H1 (cell line): ENCODE results near the gene AFF1. TPM values are rescaled to one million over a fixed set of nuclear protein-coding genes. Genes with fewer than 3 reads are reported as not detected.

Experiments
- CTCF ChIA-PET: fragments of 300-600 bp; sonication (Branson Sonifier 250); formaldehyde crosslinking; loops from one replicate; lab custom pipeline; 2021; ENCODE audit not compliant: partially characterized antibody; lab: Charles Lee
- POLR2A ChIA-PET: fragments of 300-600 bp; sonication (Branson Sonifier 250); formaldehyde crosslinking; loops from one replicate; lab custom pipeline; 2021; ENCODE audit warnings: inconsistent platforms; ENCODE audit not compliant: partially characterized antibody; lab: Charles Lee
- DNase-seq, 2 experiments: peaks; one replicate each; pipeline versions ENCODE4 v3.0.0 to v3.0.0-alpha.2; 2010 to 2022; ENCODE audit warnings: low spot score in 2 of 2, low read depth in 1 of 2, mixed read lengths in 1 of 2
- FAIRE-seq: peaks from 2 replicates; lab custom pipeline; 2011; peaks lifted over from hg19 to GRCh38; lab: Jason Lieb, UNC
- H2AFZ ChIP-seq: 2 replicates; pipeline ENCODE4 v1.8.1; 2012; ENCODE audit warnings: low read length, inconsistent platforms
- H2AK5ac ChIP-seq: 2 replicates; pipeline ENCODE4 v1.6.1; 2013; ENCODE audit warnings: low read depth, low read length
- H2BK120ac ChIP-seq: replicated peaks from 2 replicates; pipeline ENCODE3; 2013; ENCODE audit warnings: low read depth, low read length, inconsistent platforms
- H2BK12ac ChIP-seq: 2 replicates; pipeline ENCODE4 v1.6.1; 2013; ENCODE audit warnings: low read depth, low read length
- H2BK15ac ChIP-seq: 2 replicates; pipeline ENCODE4 v1.6.1; 2013; ENCODE audit warnings: low read length
- H2BK20ac ChIP-seq: 2 replicates; pipeline ENCODE4 v1.6.1; 2013; ENCODE audit warnings: low read length
- H2BK5ac ChIP-seq: 2 replicates; pipeline ENCODE4 v1.6.1; 2013; ENCODE audit warnings: low read depth, low read length
- H3K14ac ChIP-seq: 2 replicates; pipeline ENCODE4 v1.6.1; 2013; ENCODE audit warnings: inconsistent platforms; ENCODE audit not compliant: insufficient read length
- H3K18ac ChIP-seq: 2 replicates; pipeline ENCODE4 v1.6.1; 2013; ENCODE audit warnings: low read length; ENCODE audit errors: extremely low read depth
- H3K23ac ChIP-seq: 2 replicates; pipeline ENCODE4 v1.6.1; 2013; ENCODE audit warnings: inconsistent platforms; ENCODE audit not compliant: insufficient read length
- H3K23me2 ChIP-seq: 2 replicates; pipeline ENCODE4 v1.6.1; 2013; ENCODE audit warnings: low read depth, low read length
- H3K27ac ChIP-seq: 2 replicates; pipeline ENCODE4 v1.6.1; 2011; ENCODE audit warnings: low read depth, low read length, inconsistent platforms
- H3K27me3 ChIP-seq, 4 experiments: replicated peaks in 1 of 4; 1 replicate in 1 of 4; 2 replicates in 3 of 4; pipeline versions ENCODE4 v1.6.1 to v1.8.1; 2011 to 2013; ENCODE audit warnings: low read length in 3 of 4, mild to moderate bottlenecking in 3 of 4, inconsistent platforms in 2 of 4, mixed read lengths in 2 of 4, moderate library complexity in 1 of 4; ENCODE audit not compliant: control insufficient read depth in 3 of 4, insufficient read depth in 3 of 4; ENCODE audit errors: extremely low read depth in 1 of 4
- H3K36me3 ChIP-seq, 4 experiments: 2 replicates each; pipeline versions ENCODE4 v1.6.1 to v1.8.1; 2011 to 2013; ENCODE audit warnings: mild to moderate bottlenecking in 4 of 4, low read length in 3 of 4, moderate library complexity in 2 of 4, control low read depth in 1 of 4, inconsistent platforms in 1 of 4; ENCODE audit not compliant: insufficient read depth in 4 of 4, control insufficient read depth in 2 of 4
- H3K4ac ChIP-seq: replicated peaks from 2 replicates; pipeline ENCODE3; 2013; ENCODE audit warnings: low read length, low read depth, mixed read lengths, inconsistent platforms; ENCODE audit not compliant: insufficient read length
- H3K4me1 ChIP-seq, 4 experiments: replicated peaks in 1 of 4; 1 replicate in 1 of 4; 2 replicates in 3 of 4; pipeline versions ENCODE4 v1.6.1 to v1.8.1; 2011 to 2013; ENCODE audit warnings: low read length in 3 of 4, inconsistent platforms in 2 of 4, mixed read lengths in 1 of 4; ENCODE audit not compliant: insufficient read depth in 4 of 4, control insufficient read depth in 3 of 4
- H3K4me2 ChIP-seq, 2 experiments: 2 replicates each; pipeline versions ENCODE4 v1.6.1 to v1.8.1; 2011 to 2013; ENCODE audit warnings: low read depth in 2 of 2, low read length in 2 of 2, control low read depth in 1 of 2, inconsistent platforms in 1 of 2, mild to moderate bottlenecking in 1 of 2; ENCODE audit not compliant: insufficient read depth in 1 of 2
- H3K4me3 ChIP-seq, 4 experiments: fragments of 200-600, 300-600 bp in 1 of 4; sonication (generic), shearing (Covaris generic), sonication (Bioruptor Twin) in 1 of 4; 2 replicates each; pipeline versions ENCODE4 v1.5.1 to v1.8.1; 2011 to 2016; ENCODE audit warnings: low read length in 4 of 4, low read depth in 3 of 4, control low read depth in 2 of 4, inconsistent platforms in 2 of 4, mild to moderate bottlenecking in 2 of 4, mixed read lengths in 1 of 4, moderate library complexity in 1 of 4; ENCODE audit not compliant: insufficient read depth in 2 of 4; ENCODE audit errors: extremely low read depth in 1 of 4
- H3K56ac ChIP-seq: replicated peaks from 2 replicates; pipeline ENCODE3; 2013; ENCODE audit warnings: low read depth, mild to moderate bottlenecking, mixed read lengths, low read length, inconsistent platforms; ENCODE audit not compliant: insufficient read length
- H3K79me1 ChIP-seq: 2 replicates; pipeline ENCODE4 v1.6.1; 2013; ENCODE audit warnings: low read depth, low read length, control low read depth
- H3K79me2 ChIP-seq, 2 experiments: 2 replicates each; pipeline versions ENCODE4 v1.6.1 to v1.8.1; 2012 to 2013; ENCODE audit warnings: low read length in 2 of 2, mild to moderate bottlenecking in 2 of 2, inconsistent platforms in 1 of 2; ENCODE audit not compliant: insufficient read depth in 2 of 2, control insufficient read depth in 1 of 2
- H3K9ac ChIP-seq, 4 experiments: replicated peaks in 1 of 4; 1 replicate in 1 of 4; 2 replicates in 3 of 4; pipeline versions ENCODE4 v1.6.1 to v1.8.1; 2011 to 2013; ENCODE audit warnings: low read depth in 3 of 4, low read length in 3 of 4, control low read depth in 2 of 4, mild to moderate bottlenecking in 2 of 4, moderate library complexity in 2 of 4, inconsistent platforms in 1 of 4; ENCODE audit errors: extremely low read depth in 1 of 4
- H3K9me3 ChIP-seq, 2 experiments: 2 replicates each; pipeline versions ENCODE4 v1.6.1 to v1.8.1; 2012 to 2013; ENCODE audit warnings: mild to moderate bottlenecking in 2 of 2, moderate library complexity in 2 of 2, control low read depth in 1 of 2, inconsistent platforms in 1 of 2, low read depth in 1 of 2, low read length in 1 of 2, mixed read lengths in 1 of 2; ENCODE audit not compliant: insufficient read depth in 2 of 2
- H4K20me1 ChIP-seq, 2 experiments: replicated peaks in 1 of 2; 2 replicates each; pipeline versions ENCODE3 to v1.8.1; 2011 to 2013; ENCODE audit warnings: inconsistent platforms in 2 of 2, low read length in 2 of 2, mild to moderate bottlenecking in 1 of 2; ENCODE audit not compliant: insufficient read depth in 2 of 2, control insufficient read depth in 1 of 2
- H4K5ac ChIP-seq: 2 replicates; pipeline ENCODE4 v1.6.1; 2013; ENCODE audit warnings: low read length, low read depth, mixed read lengths, inconsistent platforms; ENCODE audit not compliant: insufficient read length
- H4K8ac ChIP-seq: 2 replicates; pipeline ENCODE4 v1.8.0; 2013; ENCODE audit warnings: mild to moderate bottlenecking, moderate library complexity, low read length, inconsistent platforms; ENCODE audit not compliant: insufficient read depth; ENCODE audit errors: extremely low read depth
- H4K91ac ChIP-seq: replicated peaks from 2 replicates; pipeline ENCODE3; 2013; ENCODE audit warnings: low read length, mixed read lengths, inconsistent platforms; ENCODE audit not compliant: insufficient read length
- whole genome bisulfite sequencing, 2 experiments: shearing (Covaris generic) in 1 of 2; methylation state at CpG; one replicate each; pipeline versions ENCODE4 v1.1.6 to v1.1.7; 2013 to 2015; ENCODE audit warnings: low lambda C conversion rate in 2 of 2, mixed read lengths in 2 of 2, inconsistent platforms in 1 of 2, low coverage in 1 of 2, missing lambda C conversion rate in 1 of 2; ENCODE audit not compliant: insufficient replicate concordance in 2 of 2, insufficient coverage in 1 of 2, insufficient read length in 1 of 2; ENCODE audit errors: extremely low coverage in 1 of 2, missing lambda C conversion rate in 1 of 2; 5-methylcytosine and 5-hydroxymethylcytosine counted together
- polyA plus RNA-seq, 7 experiments: library from polyadenylated mRNA; depleted of rRNA in 3 of 7; stranded (reverse) in 5 of 7; unstranded in 2 of 7; fragments of >200 nt in 5 of 7; fragments of 200-250 nt in 2 of 7; gene quantifications; 1 replicate in 5 of 7; 2 replicates in 1 of 7; 4 replicates in 1 of 7; pipeline versions ENCODE4 v1.2.1 to v1.2.3, GENCODE V29; 2011 to 2013; ENCODE audit warnings: missing spikeins in 2 of 7, mixed read lengths in 2 of 7
- total RNA-seq: library from RNA; stranded (reverse); fragmentation: NEBNext Ultra II Directional; extraction: Animal tissue kit (Norgen Biotek cat#: 25700); gene quantifications from 2 replicates; pipeline ENCODE4 v1.2.1, GENCODE V29; 2021

The AFF1 gene
- total and polyA plus RNA-seq, 2 of the 8 experiments (the other 6 are each of a cell fraction or from before 2014, with no cell fraction given): 14.8 to 85.5 TPM

GRCh38 chr4:86975927-86976326, 41.1 kb downstream of the AFF1 start:
- Histone ChIP-seq H4K8ac (no peak overlapping the region), H4K20me1 (peaks cover 0 to 6% of the 10 kb centered on the region in 2 experiments), H3K9ac (no peak overlapping the region), H3K18ac (no peak overlapping the region), H3K23ac (no peak overlapping the region), H3K14ac (no peak overlapping the region), H2AK5ac (no peak overlapping the region), H3K27me3 (no peaks in the 10 kb centered on the region), H3K23me2 (no peaks in the 10 kb centered on the region), H2BK120ac (no peak overlapping the region), H3K36me3 (no peaks in the 10 kb centered on the region), H3K4me1 (peaks cover 3 to 12% (median 8%) of the 10 kb centered on the region in 4 experiments), H3K27ac (no peak overlapping the region), H2BK20ac (no peak overlapping the region), H3K79me2 (peaks cover 15 to 93% of the 10 kb centered on the region in 2 experiments), H3K56ac (no peak overlapping the region), H2BK12ac (no peak overlapping the region), H2BK15ac (no peak overlapping the region), H3K4me2 (no peak overlapping the region), H2BK5ac (no peak overlapping the region), H3K79me1 (no peaks in the 10 kb centered on the region; the same call in 1 of the 2 replicates), H3K4ac (no peak overlapping the region), H3K4me3 (no peak overlapping the region), H4K5ac (no peak overlapping the region), H4K91ac (no peak overlapping the region), H2AFZ (no peak overlapping the region), H3K9me3 (no peaks in the 10 kb centered on the region)
- ChIA-PET POLR2A (interaction anchor here (1.1 to 1.2 kb wide), 2 partner anchors 9 to 40 kb away, joined by 4 read pairs; partner anchors contain the start of gene AFF1), CTCF (interaction anchor here (1.7 kb wide), 1 partner anchor 53 kb away, joined by 6 read pairs; no protein-coding TSS in a partner anchor)
- 76 to 100% methylated on average over 1 to 2 of the region's 2 CpGs for WGBS, 2 experiments
- no peak for DNase-seq
- no peak for FAIRE-seq
